ENCODE results near the gene FKBP11.

GRCh38 chr12:48910196-48910595 is 15.1 kb downstream of the FKBP11 start:
- TF ChIP-seq POLR2A (IDR thresholded peaks at IDR 0.05; ENCODE audit: low read length) (no peak), GATA1 (IDR thresholded peaks at IDR 0.05; ENCODE audit: low read depth, low read length) (no peak)
